Sigmoid colon (tissue), 7 donors: Measurements from ENCODE around the gene DDR1. TPM values are rescaled to one million over a fixed set of nuclear protein-coding genes. Genes with fewer than 3 reads are reported as not detected.

Experiments used
- DNase-seq: peaks from one replicate; pipeline ENCODE4 v3.0.0-alpha.2; 2019
- H3K27ac ChIP-seq, 4 donors: fragments of 200-600 bp; sonication (generic); one replicate each; pipeline ENCODE4 v1.5.1; 2016 to 2019; ENCODE audit warnings: mild to moderate bottlenecking in 1 of 4
- H3K27me3 ChIP-seq, 3 donors: fragments of 200-600 bp; sonication (generic); one replicate each; pipeline ENCODE4 v1.5.1; 2019; ENCODE audit warnings: mild to moderate bottlenecking in 1 of 3
- H3K36me3 ChIP-seq, 4 donors: fragments of 200-600 bp; sonication (generic); one replicate each; pipeline ENCODE4 v1.5.1; 2016 to 2019
- H3K4me1 ChIP-seq, 4 donors: fragments of 200-600 bp; sonication (generic); one replicate each; pipeline ENCODE4 v1.5.1; 2017 to 2019
- H3K4me3 ChIP-seq, 4 donors: fragments of 200-600 bp; sonication (generic); one replicate each; pipeline ENCODE4 v1.5.1; 2017 to 2019; ENCODE audit warnings: mild to moderate bottlenecking in 2 of 4, moderate library complexity in 1 of 4
- H3K9me3 ChIP-seq, 4 donors: fragments of 200-600 bp in 3 of 4; sonication (generic) in 3 of 4; one replicate each; pipeline versions ENCODE4 v1.5.1 to v1.6.1; 2013 to 2019
- CTCF ChIP-seq, 4 experiments: fragments of 450-650 bp in 3 of 4; fragments of 200-600 bp in 1 of 4; IDR thresholded peaks; one replicate each; pipeline ENCODE4 v1.5.1; 2016 to 2019; ENCODE audit warnings: antibody characterized with exemption in 4 of 4, mild to moderate bottlenecking in 3 of 4, moderate library complexity in 2 of 4
- EP300 ChIP-seq, 4 donors: sonication (generic); formaldehyde crosslinking; IDR thresholded peaks; one replicate each; pipeline ENCODE4 v1.6.1; 2017; ENCODE audit warnings: antibody characterized with exemption in 4 of 4
- POLR2A ChIP-seq, 2 donors: fragments of 450-650 bp; IDR thresholded peaks; one replicate each; pipeline ENCODE4 v1.6.1; 2016; ENCODE audit warnings: antibody characterized with exemption in 2 of 2, mild to moderate bottlenecking in 2 of 2, moderate library complexity in 2 of 2
- POLR2AphosphoS5 ChIP-seq, 4 donors: sonication (generic); formaldehyde crosslinking; IDR thresholded peaks; one replicate each; pipeline ENCODE4 v1.6.1; 2017; ENCODE audit warnings: antibody characterized with exemption in 4 of 4
- WGBS, 2 donors: extraction: QIAGEN DNeasy Blood & Tissue Kit; methylation state at CpG; one replicate each; pipeline ENCODE4 v1.1.7; 2013; 5-methylcytosine and 5-hydroxymethylcytosine counted together
- intact Hi-C: fragments of 100-400 bp; cut with DNase I; formaldehyde crosslinking; loops from one replicate; pipeline ENCODE4 v1.15.1; 2023
- polyA plus RNA-seq, 3 donors: library from polyadenylated mRNA; stranded (reverse); fragments of 200-250 nt; gene quantifications; one replicate each; pipeline ENCODE4 v1.2.3, GENCODE V29; 2013
- total RNA-seq, 4 donors: library from RNA; depleted of rRNA; stranded (reverse); fragments of >200 nt; gene quantifications; one replicate each; pipeline ENCODE4 v1.1.0, GENCODE V29; 2016
- donor health status: healthy with polysubstance abuse.
- donor health status: Bipolar disorder and iron deficiency.
- donor health status: healthy.

DDR1 gene
- total and polyA plus RNA-seq, 7 donors: 7.9 to 110 (median 25.2) TPM

GRCh38 chr6:30914076-30914853 is 29.9 kb downstream of the DDR1 start, which contains the start of gene VARS2:
Gene VARS2, plus strand, starts transcription at chr6:30914238. Its CDS starts 599 bp downstream, at chr6:30914837.
- 1% methylated on average over 52 of the region's 52 CpGs for WGBS, 2 donors
- intact Hi-C loops: loop anchor here (1.0 to 2.0 kb wide), 3 partner anchors 37 to 159 kb away; no protein-coding TSS in a partner anchor
- TF ChIP-seq POLR2AphosphoS5 (IDR thresholded peaks at IDR 0.05): peak; percentile 64 to 92 (median 90)
- peak; percentile 63 to 79 for TF ChIP-seq POLR2A (IDR thresholded peaks at IDR 0.05)
- peak in 2 of 4 experiments; percentile 24 to 34 for TF ChIP-seq CTCF (IDR thresholded peaks at IDR 0.05)
- peak in 1 of 4 donors; percentile 24 for TF ChIP-seq EP300 (IDR thresholded peaks at IDR 0.05)

DNA sequence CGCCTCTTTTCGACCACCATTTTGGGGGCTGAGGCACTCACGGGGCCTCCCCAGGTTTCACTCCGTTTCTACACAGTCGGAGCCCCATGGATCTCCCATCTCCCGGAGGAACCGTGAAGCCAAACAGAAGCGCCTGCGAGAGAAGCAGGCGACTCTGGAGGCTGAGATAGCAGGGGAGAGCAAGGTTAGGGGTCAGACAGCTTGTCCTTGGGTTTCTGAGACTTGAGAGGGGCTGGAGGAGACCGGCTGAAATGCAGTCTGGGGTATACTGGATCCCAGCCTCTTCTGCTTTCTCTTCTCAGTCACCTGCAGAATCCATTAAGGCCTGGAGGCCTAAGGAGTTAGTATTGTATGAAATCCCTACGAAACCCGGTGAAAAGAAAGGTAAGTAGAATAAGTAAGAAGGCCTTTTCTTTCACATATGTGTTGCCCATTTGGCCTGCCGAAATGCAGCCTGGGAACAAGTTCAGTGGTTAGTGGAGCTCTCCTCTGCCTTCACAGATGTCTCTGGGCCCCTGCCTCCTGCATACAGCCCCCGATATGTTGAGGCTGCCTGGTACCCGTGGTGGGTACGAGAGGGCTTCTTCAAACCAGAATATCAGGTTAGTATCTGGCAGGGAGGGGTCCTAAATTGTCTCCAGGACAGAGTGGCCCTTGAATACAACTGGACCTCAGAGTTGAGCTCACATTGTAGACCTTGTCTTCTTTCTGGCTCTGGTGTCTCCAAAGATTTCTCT is 30.7 kb downstream of the DDR1 start:
- DNase-seq: no peak
- Histone ChIP-seq H3K9me3 (no peaks in the 10 kb centered on the region), H3K4me3 (peak overlapping the region; percentile 46 to 65 (median 56)), H3K4me1 (peaks cover 0 to 25% (median 21%) of the 10 kb centered on the region in 4 donors), H3K27me3 (no peaks in the 10 kb centered on the region), H3K36me3 (peaks cover 7 to 59% (median 23%) of the 10 kb centered on the region in 4 donors), H3K27ac (peak overlapping the region; percentile 91 to 95 (median 92))
- WGBS, 2 donors: 23 to 59% methylated on average over 17 of the region's 17 CpGs
- intact Hi-C loops: loop anchor here (1.0 to 2.0 kb wide), 3 partner anchors 38 to 158 kb away; no protein-coding TSS in a partner anchor
- no peak for TF ChIP-seq POLR2AphosphoS5 (IDR thresholded peaks at IDR 0.05)
- no peak for TF ChIP-seq EP300 (IDR thresholded peaks at IDR 0.05)
- no peak for TF ChIP-seq CTCF (IDR thresholded peaks at IDR 0.05)
- no peak for TF ChIP-seq POLR2A (IDR thresholded peaks at IDR 0.05)

More at GRCh38 chr6:30914076-30914853, 29.9 kb downstream of the DDR1 start, which contains the start of gene VARS2:
- Histone ChIP-seq H3K36me3 (peaks cover 7 to 59% (median 22%) of the 10 kb centered on the region in 4 donors), H3K4me1 (peaks cover 0 to 26% (median 22%) of the 10 kb centered on the region in 4 donors), H3K9me3 (no peaks in the 10 kb centered on the region), H3K4me3 (peak within 1 kb of the TSS; percentile 46 to 65 (median 56)), H3K27ac (peak within 1 kb of the TSS; percentile 91 to 95 (median 92)), H3K27me3 (no peaks in the 10 kb centered on the region)
- DNase-seq: peak; percentile 96

DNA sequence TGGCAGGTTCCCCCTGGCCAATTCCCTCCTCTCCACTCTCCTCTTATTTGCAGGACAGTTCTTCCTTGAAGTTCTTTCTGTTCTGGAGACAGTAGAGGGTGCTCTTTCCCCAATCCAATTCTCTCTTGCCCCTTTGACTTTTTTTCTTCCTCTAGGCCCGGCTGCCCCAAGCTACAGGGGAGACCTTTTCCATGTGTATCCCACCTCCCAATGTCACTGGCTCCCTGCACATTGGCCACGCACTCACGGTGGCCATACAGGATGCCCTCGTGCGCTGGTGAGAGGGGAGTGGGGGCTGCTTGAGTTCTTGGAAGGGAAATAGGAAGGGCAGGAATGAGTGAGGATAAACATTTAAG is 31.2 kb downstream of the DDR1 start:
- Histone ChIP-seq H3K27me3 (no peaks in the 10 kb centered on the region), H3K4me1 (peaks cover 0 to 25% (median 21%) of the 10 kb centered on the region in 4 donors), H3K4me3 (no peak overlapping the region), H3K9me3 (no peaks in the 10 kb centered on the region), H3K27ac (peak overlapping the region; percentile 91 to 95 (median 92)), H3K36me3 (peaks cover 10 to 59% (median 23%) of the 10 kb centered on the region in 4 donors)
- no peak for DNase-seq
- TF ChIP-seq POLR2A (IDR thresholded peaks at IDR 0.05) (no peak), POLR2AphosphoS5 (IDR thresholded peaks at IDR 0.05) (no peak), CTCF (IDR thresholded peaks at IDR 0.05) (peak; percentile 52 to 72 (median 56)), EP300 (IDR thresholded peaks at IDR 0.05) (no peak)
- 34 to 36% methylated on average over 5 of the region's 5 CpGs for WGBS, 2 donors
- intact Hi-C loops: loop anchor here (2.0 kb wide), 2 partner anchors 39 to 157 kb away; no protein-coding TSS in a partner anchor

DNA sequence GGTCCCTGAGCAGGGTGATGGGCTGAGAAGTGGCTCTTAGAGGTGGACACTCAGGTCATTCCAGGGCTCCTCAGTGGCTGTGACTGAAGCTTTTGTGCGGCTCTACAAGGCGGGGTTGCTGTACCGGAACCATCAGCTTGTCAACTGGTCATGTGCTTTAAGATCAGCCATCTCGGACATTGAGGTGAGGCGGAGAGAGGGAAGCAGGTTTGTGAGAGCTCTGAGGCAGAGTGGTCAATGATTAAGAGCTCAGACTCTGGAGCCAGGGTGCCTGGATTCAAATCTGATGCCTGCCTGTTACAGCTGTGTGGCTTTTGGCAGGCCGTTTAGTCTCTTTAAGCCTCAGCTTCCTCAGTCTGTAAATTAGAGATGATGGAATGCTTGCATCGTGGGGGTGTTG is 32.7 kb downstream of the DDR1 start:
- peaks cover 0 to 25% (median 21%) of the 10 kb centered on the region in 4 donors for H3K4me1 ChIP-seq
- no peak for TF ChIP-seq POLR2A (IDR thresholded peaks at IDR 0.05)
- no peak for TF ChIP-seq CTCF (IDR thresholded peaks at IDR 0.05)
- TF ChIP-seq POLR2AphosphoS5 (IDR thresholded peaks at IDR 0.05): no peak
- TF ChIP-seq EP300 (IDR thresholded peaks at IDR 0.05): no peak
- no peaks in the 10 kb centered on the region for H3K27me3 ChIP-seq
- H3K4me3 ChIP-seq: no peak overlapping the region
- no peak overlapping the region for H3K27ac ChIP-seq
- DNase-seq: no peak
- WGBS, 2 donors: 92 to 94% methylated on average over 7 of the region's 7 CpGs
- H3K9me3 ChIP-seq: no peaks in the 10 kb centered on the region
- intact Hi-C loops: no loop called here
- peaks cover 9 to 59% (median 26%) of the 10 kb centered on the region in 4 donors for H3K36me3 ChIP-seq
